GM12865 (cell line): ENCODE results near the gene GALNTL6.

Experiments used
- DNase-seq: peaks from one replicate; pipeline ENCODE4 v3.0.0; 2010; ENCODE audit warnings: low read depth
- H3K4me3 ChIP-seq: 2 replicates; pipeline ENCODE4 v1.5.1; 2011; ENCODE audit warnings: mild to moderate bottlenecking, low read depth, low read length, control low read depth
- CTCF ChIP-seq: IDR thresholded peaks from 2 replicates; pipeline ENCODE4 v1.5.1; 2011; ENCODE audit warnings: low read length, control low read depth, low read depth, inconsistent platforms; ENCODE audit not compliant: insufficient read depth; ENCODE audit errors: missing control alignments

GALNTL6 gene

DNA sequence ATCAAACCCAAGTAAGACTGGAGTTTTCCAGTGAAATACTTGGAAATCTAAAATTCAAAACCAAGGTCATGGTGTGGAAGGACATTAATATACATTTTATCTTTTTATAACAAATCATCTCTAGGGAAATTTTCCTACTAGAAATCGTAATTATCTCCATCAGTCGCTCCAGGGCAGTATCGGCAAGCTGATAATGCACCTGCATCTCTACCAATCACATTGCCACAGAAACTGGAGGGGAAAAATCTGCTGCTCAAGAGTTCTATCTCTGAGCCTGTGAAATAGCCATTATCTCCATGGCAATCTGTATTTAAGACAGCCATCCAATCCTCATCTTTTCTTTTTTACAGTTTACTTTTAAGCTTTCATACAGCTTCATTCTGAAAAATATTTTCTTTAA lies 817.1 kb downstream of the GALNTL6 start:
- no peak overlapping the region for H3K4me3 ChIP-seq
- TF ChIP-seq CTCF: no peak
- DNase-seq: no peak

DNA sequence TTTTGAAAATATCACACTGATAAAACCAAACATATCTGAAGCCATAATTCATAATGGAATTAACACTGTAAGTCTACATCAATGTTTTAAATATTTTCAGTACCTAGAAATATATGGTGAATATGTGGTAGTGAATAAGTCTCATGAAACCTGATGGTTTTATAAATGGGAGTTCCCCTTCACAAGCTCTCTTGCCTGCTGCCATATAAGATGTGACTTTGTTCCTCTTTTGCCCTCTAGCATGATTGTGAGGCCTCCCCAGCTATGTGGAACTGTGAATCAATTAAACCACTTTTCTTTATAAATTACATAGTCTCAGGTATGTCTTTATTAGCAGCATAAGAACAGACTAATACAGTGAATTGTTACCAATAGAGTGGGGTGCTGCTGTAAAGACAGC lies 818.6 kb downstream of the GALNTL6 start:
- no peak for DNase-seq
- TF ChIP-seq CTCF: no peak
- no peak overlapping the region for H3K4me3 ChIP-seq

DNA sequence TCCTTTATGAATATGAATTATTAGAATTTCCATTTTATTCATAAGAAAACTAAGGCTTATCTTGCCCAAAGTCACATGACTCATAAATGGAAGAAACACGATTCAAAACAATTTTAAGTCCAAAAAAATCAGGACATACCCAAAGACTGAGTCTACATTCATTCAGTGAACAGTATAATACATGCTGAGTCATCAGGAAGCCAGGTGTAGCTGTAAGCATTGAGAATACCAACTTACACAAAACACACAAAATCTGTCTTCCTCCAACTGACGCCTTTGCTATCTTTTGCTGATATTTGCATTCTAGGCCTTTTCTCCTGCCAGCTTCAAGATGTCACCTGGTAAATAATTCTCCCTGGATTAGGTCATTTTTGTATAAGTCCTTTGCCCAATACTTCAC lies 835.3 kb downstream of the GALNTL6 start:
- TF ChIP-seq CTCF: no peak
- no peak overlapping the region for H3K4me3 ChIP-seq
- no peak for DNase-seq

DNA sequence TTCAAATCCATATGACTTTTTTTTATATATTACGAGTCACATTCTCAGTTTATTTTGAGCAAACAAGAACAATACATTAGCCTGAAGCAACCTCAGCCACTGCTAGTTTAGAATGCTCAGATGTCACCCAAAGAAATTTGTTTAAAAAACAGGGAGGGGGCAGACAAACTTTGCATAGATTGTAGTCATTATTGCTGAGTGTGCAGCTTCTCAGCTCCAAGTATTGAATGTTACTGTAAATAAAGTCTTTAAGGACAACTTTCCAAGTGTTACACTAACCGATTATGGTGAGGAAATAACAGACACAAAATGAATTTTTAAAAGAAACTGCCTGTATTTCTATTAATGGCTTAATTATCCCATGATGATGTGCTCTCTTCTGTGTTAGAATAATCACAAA lies 835.9 kb downstream of the GALNTL6 start:
- H3K4me3 ChIP-seq: no peak overlapping the region
- TF ChIP-seq CTCF: no peak
- DNase-seq: no peak

- no peak for TF ChIP-seq CTCF
- no peak overlapping the region for H3K4me3 ChIP-seq
- no peak for DNase-seq
Measured at GRCh38 chr4:172650758-172651530, 837.7 kb downstream of the GALNTL6 start.

DNA sequence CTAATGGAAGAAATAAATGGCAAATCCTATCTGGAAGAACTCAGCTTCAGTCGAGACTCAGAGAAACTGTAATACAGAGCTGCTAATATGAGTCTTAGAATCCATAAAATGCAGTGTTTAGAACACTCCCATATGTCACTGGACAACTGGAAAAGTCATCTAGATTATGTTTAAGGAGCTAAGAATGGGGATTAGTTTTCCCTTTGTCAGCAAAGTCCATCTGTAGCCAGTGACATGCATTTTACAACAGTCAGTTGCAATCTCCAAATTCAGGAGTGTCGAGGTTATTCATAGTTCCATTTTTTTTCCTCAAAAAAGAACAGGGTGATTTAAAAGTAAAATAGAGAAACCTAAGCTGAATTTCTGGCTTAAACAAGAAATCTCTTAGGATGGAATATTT lies 838.8 kb downstream of the GALNTL6 start:
- no peak for TF ChIP-seq CTCF
- DNase-seq: no peak
- no peak overlapping the region for H3K4me3 ChIP-seq

GRCh38 chr4:172652369-172652768 lies 839.2 kb downstream of the GALNTL6 start:
- no peak overlapping the region for H3K4me3 ChIP-seq
- no peak for TF ChIP-seq CTCF
- DNase-seq: no peak
